ENCODE measurements around the gene DIPK1B.

The DIPK1B gene

DNA sequence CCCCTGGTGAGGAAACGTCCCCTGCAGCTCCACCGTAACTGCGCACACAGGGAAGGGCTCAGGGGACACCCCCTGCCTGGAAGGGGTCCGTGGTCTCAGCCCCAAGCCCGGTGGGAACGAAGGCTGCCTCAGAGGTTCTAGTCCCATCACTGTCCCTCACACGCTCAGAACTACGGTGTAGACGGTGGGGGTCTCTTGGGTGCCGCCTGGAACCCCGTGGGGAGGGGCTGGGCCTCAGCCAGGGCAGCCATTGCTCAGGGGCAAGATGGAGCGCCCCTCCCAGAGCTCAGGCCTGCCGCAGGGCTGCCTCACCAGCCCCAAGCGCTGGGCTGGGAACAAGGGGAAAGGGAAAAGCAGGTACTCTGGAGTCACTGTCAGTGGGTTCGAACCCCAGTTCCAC is 28.0 kb upstream of the DIPK1B start:
- no peak for DNase-seq (ENCODE audit: low read depth)
- H3K4me3 ChIP-seq (ENCODE audit: low read depth, low read length) = no peak overlapping the region
- TF ChIP-seq, protein P1, sequence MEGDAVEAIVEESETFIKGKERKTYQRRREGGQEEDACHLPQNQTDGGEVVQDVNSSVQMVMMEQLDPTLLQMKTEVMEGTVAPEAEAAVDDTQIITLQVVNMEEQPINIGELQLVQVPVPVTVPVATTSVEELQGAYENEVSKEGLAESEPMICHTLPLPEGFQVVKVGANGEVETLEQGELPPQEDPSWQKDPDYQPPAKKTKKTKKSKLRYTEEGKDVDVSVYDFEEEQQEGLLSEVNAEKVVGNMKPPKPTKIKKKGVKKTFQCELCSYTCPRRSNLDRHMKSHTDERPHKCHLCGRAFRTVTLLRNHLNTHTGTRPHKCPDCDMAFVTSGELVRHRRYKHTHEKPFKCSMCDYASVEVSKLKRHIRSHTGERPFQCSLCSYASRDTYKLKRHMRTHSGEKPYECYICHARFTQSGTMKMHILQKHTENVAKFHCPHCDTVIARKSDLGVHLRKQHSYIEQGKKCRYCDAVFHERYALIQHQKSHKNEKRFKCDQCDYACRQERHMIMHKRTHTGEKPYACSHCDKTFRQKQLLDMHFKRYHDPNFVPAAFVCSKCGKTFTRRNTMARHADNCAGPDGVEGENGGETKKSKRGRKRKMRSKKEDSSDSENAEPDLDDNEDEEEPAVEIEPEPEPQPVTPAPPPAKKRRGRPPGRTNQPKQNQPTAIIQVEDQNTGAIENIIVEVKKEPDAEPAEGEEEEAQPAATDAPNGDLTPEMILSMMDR (IDR thresholded peaks at IDR 0.05; ENCODE audit: low read depth, low read length) = no peak

DNA sequence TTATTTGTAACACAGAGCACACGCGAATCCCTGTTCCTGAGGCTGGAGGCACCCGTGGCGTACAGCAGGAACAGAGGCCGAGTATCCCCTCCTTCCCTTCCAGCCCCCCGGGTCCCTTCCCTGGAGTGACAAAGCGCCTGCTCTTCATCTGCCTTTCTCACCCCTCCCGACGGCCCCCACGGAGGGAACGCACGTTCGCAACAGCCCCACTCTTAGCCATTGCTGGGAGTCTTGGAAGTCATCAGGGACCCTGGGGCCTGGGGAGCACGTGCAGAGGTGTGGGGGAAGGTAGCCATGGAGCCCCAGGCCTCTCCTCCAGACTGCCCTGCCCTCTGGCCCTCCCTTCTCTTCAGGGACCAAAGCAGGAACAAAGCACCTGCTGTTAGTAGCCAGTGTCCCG is 27.6 kb upstream of the DIPK1B start:
- TF ChIP-seq, protein P1 (IDR thresholded peaks at IDR 0.05; ENCODE audit: low read depth, low read length) = no peak
- TF ChIP-seq, protein P2, sequence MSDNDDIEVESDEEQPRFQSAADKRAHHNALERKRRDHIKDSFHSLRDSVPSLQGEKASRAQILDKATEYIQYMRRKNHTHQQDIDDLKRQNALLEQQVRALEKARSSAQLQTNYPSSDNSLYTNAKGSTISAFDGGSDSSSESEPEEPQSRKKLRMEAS (IDR thresholded peaks at IDR 0.05; ENCODE audit: low read depth, low read length) = no peak
- no peak for TF ChIP-seq POLR2A (IDR thresholded peaks at IDR 0.05; ENCODE audit: extremely low read depth, insufficient read length)
- no peak for TF ChIP-seq MYC (IDR thresholded peaks at IDR 0.05; ENCODE audit: low read depth, low read length)
- H3K4me3 ChIP-seq (ENCODE audit: low read depth, low read length) = no peak overlapping the region
- no peak for DNase-seq (ENCODE audit: low read depth)

DNA sequence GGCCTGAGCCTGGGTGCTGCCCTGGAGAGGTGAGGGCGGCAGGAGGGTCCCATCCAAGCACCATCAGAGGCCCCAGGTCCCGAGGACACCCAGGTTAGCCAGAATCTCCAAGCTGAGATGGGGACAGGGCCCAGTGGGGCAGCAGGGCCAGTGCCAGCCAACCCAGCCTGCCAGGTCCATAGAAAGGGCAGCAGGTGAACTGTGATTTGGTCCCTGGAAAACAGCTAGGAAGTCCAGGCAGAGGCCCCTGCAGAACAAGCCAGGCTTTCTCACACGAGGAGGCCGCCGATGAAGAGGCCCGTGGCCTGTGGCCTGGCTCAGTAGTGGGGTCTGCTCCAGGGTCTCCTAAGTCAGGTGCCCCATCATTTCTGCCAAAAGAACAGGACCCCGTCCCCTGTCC is 27.2 kb upstream of the DIPK1B start:
- TF ChIP-seq, protein P1 (IDR thresholded peaks at IDR 0.05; ENCODE audit: low read depth, low read length) = no peak
- TF ChIP-seq POLR2A (IDR thresholded peaks at IDR 0.05; ENCODE audit: extremely low read depth, insufficient read length) (no peak), MYC (IDR thresholded peaks at IDR 0.05; ENCODE audit: low read depth, low read length) (no peak)
- TF ChIP-seq, protein P2 (IDR thresholded peaks at IDR 0.05; ENCODE audit: low read depth, low read length) = no peak
- DNase-seq (ENCODE audit: low read depth) = no peak
- H3K4me3 ChIP-seq (ENCODE audit: low read depth, low read length) = no peak overlapping the region

DNA sequence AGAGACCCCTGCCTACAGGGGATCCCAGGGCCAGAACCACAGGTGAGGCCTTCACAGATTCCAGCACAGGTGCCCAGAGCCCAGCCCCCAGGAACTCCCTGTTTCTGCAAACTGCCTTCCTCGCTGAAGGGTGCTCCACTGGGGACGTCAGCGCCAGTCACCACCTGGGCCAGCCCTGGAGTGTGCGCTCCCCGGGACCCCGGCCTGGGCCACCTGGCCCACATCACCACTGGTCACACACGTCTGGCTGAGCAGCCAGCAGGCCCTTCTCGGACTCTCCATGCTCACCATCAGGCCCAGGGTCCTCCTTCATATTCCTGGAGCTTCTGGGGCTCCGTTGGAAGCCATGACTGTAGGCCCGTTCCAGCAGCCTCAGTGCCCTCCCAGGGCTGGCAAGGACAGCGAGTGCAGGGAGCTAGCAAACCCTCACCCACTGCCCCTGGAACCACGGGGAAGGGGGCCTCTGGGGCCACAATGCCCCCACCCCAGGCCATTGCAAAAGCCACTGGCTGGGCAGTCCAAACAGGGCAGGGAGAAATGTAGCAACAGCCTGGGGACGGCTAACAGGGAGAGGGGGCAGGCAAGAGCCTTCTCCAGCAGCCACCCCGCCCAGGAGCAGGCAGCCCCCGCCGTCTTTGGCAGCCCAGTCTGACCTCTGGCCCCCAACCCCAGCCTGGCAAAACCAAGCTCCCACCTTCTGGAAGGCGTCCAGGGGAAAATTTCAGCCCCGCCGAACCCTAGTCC is 26.4 kb upstream of the DIPK1B start:
- TF ChIP-seq, protein P1 (IDR thresholded peaks at IDR 0.05; ENCODE audit: low read depth, low read length) = no peak
- no peak for TF ChIP-seq POLR2A (IDR thresholded peaks at IDR 0.05; ENCODE audit: extremely low read depth, insufficient read length)
- TF ChIP-seq, protein P2 (IDR thresholded peaks at IDR 0.05; ENCODE audit: low read depth, low read length) = no peak
- TF ChIP-seq MYC (IDR thresholded peaks at IDR 0.05; ENCODE audit: low read depth, low read length) = no peak
- peak overlapping the region; percentile 67 for H3K4me3 ChIP-seq (ENCODE audit: low read depth, low read length)
- peak; percentile 52 for DNase-seq (ENCODE audit: low read depth)

DNA sequence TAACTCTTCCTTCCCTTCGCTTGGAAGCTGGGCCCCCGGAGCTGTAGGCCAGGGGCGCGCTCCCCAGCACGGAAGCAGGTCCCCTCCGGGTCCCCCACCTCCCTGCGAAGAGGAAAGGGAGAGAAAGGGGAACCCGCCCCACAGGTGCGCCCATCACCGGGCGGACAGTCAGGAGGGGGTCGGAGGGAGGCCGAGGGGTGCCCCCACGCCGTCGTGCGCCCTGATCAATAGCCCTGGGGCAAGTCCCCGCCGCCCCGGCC is 25.9 kb upstream of the DIPK1B start:
- peak overlapping the region; percentile 67 for H3K4me3 ChIP-seq (ENCODE audit: low read depth, low read length)
- TF ChIP-seq, protein P1 (IDR thresholded peaks at IDR 0.05; ENCODE audit: low read depth, low read length) = no peak
- TF ChIP-seq MYC (IDR thresholded peaks at IDR 0.05; ENCODE audit: low read depth, low read length) (no peak), POLR2A (IDR thresholded peaks at IDR 0.05; ENCODE audit: extremely low read depth, insufficient read length) (no peak)
- TF ChIP-seq, protein P2 (IDR thresholded peaks at IDR 0.05; ENCODE audit: low read depth, low read length) = no peak
- peak; percentile 36 for DNase-seq (ENCODE audit: low read depth)

Measured in NB4 (cell line).